Activated CD4-positive, alpha-beta T cell treated with anti-CD3 and anti-CD28 coated beads, Interleukin-2, amount 10 ng/mL, durations not matched to agents 24 days and 14 days (primary cell): ENCODE data around the gene ZBTB3. TPM values are rescaled to one million over a fixed set of nuclear protein-coding genes. Genes with fewer than 3 reads are reported as not detected.
"Not testable (repeated sequence)": the region's sequence is repeated elsewhere in the genome, so short reads cannot be mapped to it uniquely, and the experiment has no call there.

Source experiments
- DNase-seq: peaks from one replicate; pipeline ENCODE4 v3.0.0; 2022
- H3K27ac Mint-ChIP-seq: one replicate; pipeline ENCODE4 v1.8.0; 2022; ENCODE audit warnings: mild to moderate bottlenecking, mixed read lengths
- H3K27me3 Mint-ChIP-seq: one replicate; pipeline ENCODE4 v1.8.0; 2022; ENCODE audit warnings: mixed read lengths
- H3K36me3 Mint-ChIP-seq: one replicate; pipeline ENCODE4 v1.8.0; 2022; ENCODE audit warnings: low read depth, mild to moderate bottlenecking, mixed read lengths
- H3K4me1 Mint-ChIP-seq: one replicate; pipeline ENCODE4 v1.8.0; 2021; ENCODE audit warnings: mixed read lengths
- H3K4me3 Mint-ChIP-seq: one replicate; pipeline ENCODE4 v1.8.0; 2022; ENCODE audit warnings: mild to moderate bottlenecking, moderate library complexity, mixed read lengths
- H3K9me3 Mint-ChIP-seq: one replicate; pipeline ENCODE4 v1.8.0; 2021; ENCODE audit warnings: mixed read lengths
- intact Hi-C: fragments of 100-400 bp; cut with micrococcal nuclease; formaldehyde crosslinking; loops from one replicate; pipeline ENCODE4 v1.15.1; 2023
- total RNA-seq: library from RNA; stranded (reverse); gene quantifications from 2 replicates; pipeline ENCODE4 v1.2.3, GENCODE V29; 2022

The ZBTB3 gene
- total RNA-seq, 1 donor from 2014 or later = 11.1 TPM

- no peaks in the 10 kb centered on the region for H3K9me3 Mint-ChIP-seq
- peaks cover 18% of the 10 kb centered on the region for H3K4me1 Mint-ChIP-seq
- peaks cover 23% of the 10 kb centered on the region for H3K36me3 Mint-ChIP-seq
- intact Hi-C loops = loop anchor here (10.0 kb wide), 1 partner anchor 184 kb away; the partner anchor contains the start of gene TUT1
- no peak for DNase-seq
- H3K4me3 Mint-ChIP-seq = no peak overlapping the region
- no peaks in the 10 kb centered on the region for H3K27me3 Mint-ChIP-seq
- peak overlapping the region; percentile 91 for H3K27ac Mint-ChIP-seq
Measured at GRCh38 chr11:62778441-62778840, 24.5 kb upstream of the ZBTB3 start.

GRCh38 chr11:62777389-62777788 lies 23.4 kb upstream of the ZBTB3 start:
- H3K4me1 Mint-ChIP-seq = peaks cover 18% of the 10 kb centered on the region
- no peaks in the 10 kb centered on the region for H3K9me3 Mint-ChIP-seq
- H3K27ac Mint-ChIP-seq = peak overlapping the region; percentile 91
- intact Hi-C loops = loop anchor here (10.0 kb wide), 1 partner anchor 183 kb away; the partner anchor contains the start of gene TUT1
- peak overlapping the region; percentile 61 for H3K4me3 Mint-ChIP-seq
- DNase-seq = no peak
- peaks cover 23% of the 10 kb centered on the region for H3K36me3 Mint-ChIP-seq
- no peaks in the 10 kb centered on the region for H3K27me3 Mint-ChIP-seq

DNA sequence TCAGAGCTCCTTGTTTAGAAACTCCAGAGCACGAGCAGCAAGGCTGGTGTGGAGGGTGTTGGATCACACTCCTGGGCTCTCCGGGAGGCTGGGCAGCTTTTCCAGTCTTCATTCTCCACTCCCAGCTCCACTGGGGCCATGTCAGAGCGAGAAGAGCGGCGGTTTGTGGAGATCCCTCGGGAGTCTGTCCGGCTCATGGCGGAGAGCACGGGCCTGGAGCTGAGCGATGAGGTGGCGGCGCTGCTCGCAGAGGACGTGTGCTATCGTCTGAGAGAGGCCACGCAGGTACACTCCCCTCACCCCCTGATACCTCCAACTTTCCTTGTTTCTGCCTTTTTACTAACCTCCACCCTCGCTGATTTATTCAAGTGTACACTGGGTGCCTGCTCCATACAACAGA lies 21.7 kb upstream of the ZBTB3 start:
- Mint-ChIP-seq H3K4me1 (peaks cover 28% of the 10 kb centered on the region), H3K9me3 (no peaks in the 10 kb centered on the region), H3K36me3 (peaks cover 23% of the 10 kb centered on the region), H3K27ac (no peak overlapping the region), H3K27me3 (no peaks in the 10 kb centered on the region), H3K4me3 (no peak overlapping the region)
- intact Hi-C loops = loop anchor here (10.0 kb wide), 1 partner anchor 181 kb away; the partner anchor contains the start of gene TUT1
- DNase-seq = no peak

- no peaks in the 10 kb centered on the region for H3K9me3 Mint-ChIP-seq
- H3K27me3 Mint-ChIP-seq = no peaks in the 10 kb centered on the region
- intact Hi-C loops = loop anchor here (5.0 to 10.0 kb wide), 2 partner anchors 67 to 180 kb away; partner anchors contain the start of genes BSCL2, GNG3 and TUT1
- H3K36me3 Mint-ChIP-seq = peaks cover 25% of the 10 kb centered on the region
- H3K27ac Mint-ChIP-seq = no peak overlapping the region
- H3K4me1 Mint-ChIP-seq = peaks cover 39% of the 10 kb centered on the region
- H3K4me3 Mint-ChIP-seq = no peak overlapping the region
- DNase-seq = no peak
Measured at GRCh38 chr11:62774407-62774806, 20.4 kb upstream of the ZBTB3 start.

DNA sequence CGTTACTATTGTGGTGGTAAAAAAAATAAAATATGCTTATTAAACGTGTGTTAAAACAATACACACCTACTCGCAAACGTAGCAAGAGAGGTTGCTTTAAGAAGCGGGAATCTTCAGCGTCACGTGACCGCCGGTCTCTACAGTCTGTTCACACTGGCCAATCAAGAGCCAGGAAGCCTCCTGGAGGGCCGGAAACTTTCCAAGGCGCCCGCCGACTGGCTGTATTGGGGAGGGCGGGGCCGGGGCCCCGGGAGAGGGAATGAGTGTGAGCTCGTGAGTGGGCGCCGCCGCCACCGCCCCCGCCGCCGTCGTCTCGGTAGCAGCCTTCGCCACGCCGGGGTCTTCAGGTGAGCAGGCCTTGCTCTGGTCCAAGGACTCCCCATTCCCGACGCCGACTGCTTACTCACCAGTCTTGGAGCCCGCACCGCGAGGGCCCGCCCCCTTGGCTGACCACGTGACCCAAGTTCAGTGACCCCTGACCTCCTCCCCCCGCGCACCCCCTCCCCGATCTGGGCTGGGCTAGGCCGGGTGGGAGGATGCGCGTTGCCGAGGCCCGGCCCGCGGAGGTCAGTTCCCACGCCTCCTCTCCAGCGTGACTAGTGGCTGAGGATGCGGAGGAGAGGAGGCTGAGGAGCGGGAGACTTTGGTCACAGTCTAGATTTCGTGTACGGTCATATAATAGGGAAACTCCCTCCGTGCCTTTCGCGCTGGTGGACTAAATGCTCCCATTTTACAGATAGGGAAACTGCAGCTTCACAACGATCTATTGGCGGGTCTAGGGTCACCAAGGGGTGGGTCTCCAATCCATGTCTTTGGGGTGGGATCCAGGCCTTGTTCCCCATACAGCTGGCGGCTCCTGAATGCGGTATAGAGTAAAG lies 17.4 kb upstream of the ZBTB3 start, which contains the start of gene TAF6L:
Gene TAF6L, plus strand, starts transcription at position 253 of the 878 bp plus-strand sequence. CDS start 4,388 bp downstream, outside the sequence.
- peaks cover 26% of the 10 kb centered on the region for H3K4me1 Mint-ChIP-seq
- peak; percentile 98 for DNase-seq
- H3K27ac Mint-ChIP-seq = peak within 1 kb of the TSS; percentile 96
- intact Hi-C loops = loop anchor here (1.0 to 10.0 kb wide), 10 partner anchors 10 to 177 kb away; partner anchors contain the start of genes BSCL2, GNG3, HNRNPUL2 and NXF1
- peaks cover 19% of the 10 kb centered on the region for H3K36me3 Mint-ChIP-seq
- peak within 1 kb of the TSS; percentile 93 for H3K4me3 Mint-ChIP-seq
- H3K27me3 Mint-ChIP-seq = no peaks in the 10 kb centered on the region
- no peaks in the 10 kb centered on the region for H3K9me3 Mint-ChIP-seq

DNA sequence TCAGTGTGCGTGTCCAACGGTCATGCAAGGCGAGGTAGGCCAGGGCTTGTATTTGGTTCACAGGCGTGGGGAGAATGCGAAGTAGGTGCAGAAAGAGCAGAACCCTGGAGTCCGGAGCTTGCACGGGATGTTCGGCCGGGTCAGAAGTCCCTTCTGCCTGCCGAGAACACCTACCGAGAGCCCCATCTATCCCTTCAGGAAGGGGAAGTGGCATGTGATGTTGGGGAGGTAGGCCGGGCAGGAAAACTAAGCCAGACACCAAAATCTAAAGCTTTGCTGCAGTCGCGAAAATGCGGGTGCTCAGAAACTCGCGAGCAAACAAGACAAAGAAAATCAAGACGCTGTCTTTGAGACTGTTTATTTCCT lies 16.8 kb upstream of the ZBTB3 start:
- peak overlapping the region; percentile 96 for H3K27ac Mint-ChIP-seq
- no peaks in the 10 kb centered on the region for H3K9me3 Mint-ChIP-seq
- intact Hi-C loops = loop anchor here (1.0 to 10.0 kb wide), 10 partner anchors 9 to 176 kb away; partner anchors contain the start of genes BSCL2, GNG3, HNRNPUL2 and NXF1
- H3K27me3 Mint-ChIP-seq = no peaks in the 10 kb centered on the region
- H3K36me3 Mint-ChIP-seq = peaks cover 20% of the 10 kb centered on the region
- H3K4me3 Mint-ChIP-seq = peak overlapping the region; percentile 93
- H3K4me1 Mint-ChIP-seq = peaks cover 26% of the 10 kb centered on the region
- peak; percentile 79 for DNase-seq

DNA sequence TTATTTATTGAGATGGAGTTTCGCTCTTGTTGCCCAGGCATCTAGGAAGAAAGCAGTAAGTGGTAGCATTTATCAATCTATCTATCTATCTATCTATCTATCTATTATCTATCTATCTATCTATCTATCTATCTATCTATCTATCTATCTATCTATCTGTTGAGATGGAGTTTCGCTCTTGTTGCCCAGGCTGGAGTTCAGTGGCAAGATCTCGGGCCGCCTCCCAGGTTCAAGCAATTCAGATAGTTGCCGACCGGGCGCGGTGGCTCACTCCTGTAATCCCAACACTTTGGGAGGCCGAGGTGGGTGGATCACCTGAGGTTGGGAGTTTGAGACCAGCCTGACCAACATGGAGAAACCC lies 6.9 kb upstream of the ZBTB3 start:
- H3K27me3 Mint-ChIP-seq, H3K9me3 Mint-ChIP-seq, DNase-seq: not testable (repeated sequence)
- Mint-ChIP-seq H3K36me3 (peaks cover 20% of the 10 kb centered on the region), H3K4me1 (peaks cover 13% of the 10 kb centered on the region), H3K4me3 (peak overlapping the region; percentile 97), H3K27ac (peak overlapping the region; percentile 78)
- intact Hi-C loops = loop anchor here (1.0 to 5.0 kb wide), 4 partner anchors 8 to 94 kb away; partner anchors contain the start of genes C11orf98, CSKMT, TAF6L and TMEM179B

GRCh38 chr11:62757846-62758788 lies 4.2 kb upstream of the ZBTB3 start:
- no peaks in the 10 kb centered on the region for H3K27me3 Mint-ChIP-seq
- H3K9me3 Mint-ChIP-seq = no peaks in the 10 kb centered on the region
- peaks cover 23% of the 10 kb centered on the region for H3K4me1 Mint-ChIP-seq
- intact Hi-C loops = no loop called here
- peaks cover 11% of the 10 kb centered on the region for H3K36me3 Mint-ChIP-seq
- no peak overlapping the region for H3K4me3 Mint-ChIP-seq
- no peak for DNase-seq
- no peak overlapping the region for H3K27ac Mint-ChIP-seq

GRCh38 chr11:62755086-62755615 lies 1.2 kb upstream of the ZBTB3 start:
- peak overlapping the region; percentile 98 for H3K4me3 Mint-ChIP-seq
- DNase-seq = no peak
- intact Hi-C loops = no loop called here
- no peaks in the 10 kb centered on the region for H3K9me3 Mint-ChIP-seq
- H3K27me3 Mint-ChIP-seq = no peaks in the 10 kb centered on the region
- no peak overlapping the region for H3K27ac Mint-ChIP-seq
- peaks cover 5% of the 10 kb centered on the region for H3K36me3 Mint-ChIP-seq
- H3K4me1 Mint-ChIP-seq = peaks cover 13% of the 10 kb centered on the region

- no peaks in the 10 kb centered on the region for H3K27me3 Mint-ChIP-seq
- DNase-seq = peak; percentile 66
- peaks cover 18% of the 10 kb centered on the region for H3K4me1 Mint-ChIP-seq
- peak overlapping the region; percentile 97 for H3K27ac Mint-ChIP-seq
- no peaks in the 10 kb centered on the region for H3K9me3 Mint-ChIP-seq
- intact Hi-C loops = loop anchor here (1.0 kb wide), 3 partner anchors 8 to 34 kb away; partner anchors contain the start of genes HNRNPUL2, POLR2G and TMEM179B
- H3K36me3 Mint-ChIP-seq = peaks cover 6% of the 10 kb centered on the region
- peak overlapping the region; percentile 98 for H3K4me3 Mint-ChIP-seq
Measured at GRCh38 chr11:62752994-62753735, 795 bp downstream of the ZBTB3 start.

GRCh38 chr11:62752177-62752785 lies 1.7 kb downstream of the ZBTB3 start:
- peaks cover 9% of the 10 kb centered on the region for H3K36me3 Mint-ChIP-seq
- intact Hi-C loops = no loop called here
- H3K4me3 Mint-ChIP-seq = peak overlapping the region; percentile 98
- peaks cover 18% of the 10 kb centered on the region for H3K4me1 Mint-ChIP-seq
- no peak overlapping the region for H3K27ac Mint-ChIP-seq
- no peaks in the 10 kb centered on the region for H3K27me3 Mint-ChIP-seq
- no peak for DNase-seq
- H3K9me3 Mint-ChIP-seq = no peaks in the 10 kb centered on the region

- H3K36me3 Mint-ChIP-seq, DNase-seq, H3K9me3 Mint-ChIP-seq, H3K27me3 Mint-ChIP-seq, H3K27ac Mint-ChIP-seq, H3K4me3 Mint-ChIP-seq, intact Hi-C loops: not testable (repeated sequence)
- H3K4me1 Mint-ChIP-seq = peaks cover 17% of the 10 kb centered on the region
Measured at GRCh38 chr11:62749931-62750330, 4.0 kb downstream of the ZBTB3 start.
